KMS-11 (cell line): ENCODE results near the gene CCDC178.

Source experiments
- H2AFZ ChIP-seq: fragments of 200-600 bp; sonication (generic); 2 replicates; pipeline ENCODE4 v1.6.1; 2016; ENCODE audit warnings: antibody characterized with exemption, mixed run types, low read depth
- H3K27ac ChIP-seq: fragments of 200-600 bp; sonication (generic); 2 replicates; pipeline ENCODE4 v1.6.1; 2016; ENCODE audit warnings: mild to moderate bottlenecking, mixed run types
- H3K27me3 ChIP-seq: fragments of 200-600 bp; sonication (generic); 2 replicates; pipeline ENCODE4 v1.6.1; 2017; ENCODE audit warnings: mild to moderate bottlenecking, low read depth, mixed run types, moderate library complexity; ENCODE audit not compliant: insufficient read depth
- H3K36me3 ChIP-seq: fragments of 200-600 bp; sonication (generic); 2 replicates; pipeline ENCODE4 v1.6.1; 2017; ENCODE audit warnings: mild to moderate bottlenecking, mixed run types; ENCODE audit not compliant: insufficient read depth
- H3K4me1 ChIP-seq: fragments of 200-600 bp; sonication (generic); 2 replicates; pipeline ENCODE4 v1.6.1; 2016; ENCODE audit warnings: mild to moderate bottlenecking, low read depth, mixed run types; ENCODE audit not compliant: poor library complexity, severe bottlenecking
- H3K4me2 ChIP-seq: fragments of 200-600 bp; sonication (generic); 2 replicates; pipeline ENCODE4 v1.7.0; 2016; ENCODE audit warnings: mild to moderate bottlenecking, mixed run types
- H3K4me3 ChIP-seq: fragments of 200-600 bp; sonication (generic); IDR thresholded peaks from 2 replicates; pipeline ENCODE4 v1.6.1; 2017; ENCODE audit warnings: low read depth, low read length, mixed read lengths; ENCODE audit not compliant: insufficient read depth
- H3K79me2 ChIP-seq: fragments of 200-600 bp; sonication (generic); 2 replicates; pipeline ENCODE4 v1.6.1; 2016; ENCODE audit warnings: low read depth, mixed run types; ENCODE audit not compliant: insufficient read depth
- H3K9ac ChIP-seq: fragments of 200-600 bp; sonication (generic); 2 replicates; pipeline ENCODE4 v1.6.1; 2016; ENCODE audit warnings: mild to moderate bottlenecking, mixed run types
- H4K20me1 ChIP-seq: fragments of 200-600 bp; sonication (generic); 2 replicates; pipeline ENCODE4 v1.6.1; 2016; ENCODE audit warnings: mild to moderate bottlenecking, mixed run types; ENCODE audit not compliant: insufficient read depth
- CTCF ChIP-seq: fragments of 200-600 bp; sonication (generic); conservative IDR thresholded peaks from 2 replicates; pipeline ENCODE4 v1.6.1; 2017; ENCODE audit warnings: low read depth, mild to moderate bottlenecking, antibody characterized with exemption, low read length, moderate library complexity, mixed read lengths

CCDC178 gene

GRCh38 chr18:33074125-33074524 lies 366.4 kb downstream of the CCDC178 start:
- Histone ChIP-seq H3K4me3 (no peak overlapping the region), H3K27ac (no peak overlapping the region), H3K79me2 (no peaks in the 10 kb centered on the region), H4K20me1 (no peaks in the 10 kb centered on the region), H3K27me3 (no peaks in the 10 kb centered on the region), H3K36me3 (no peaks in the 10 kb centered on the region), H3K9ac (no peak overlapping the region), H3K4me2 (no peak overlapping the region), H3K4me1 (no peaks in the 10 kb centered on the region), H2AFZ (no peak overlapping the region)
- TF ChIP-seq CTCF: no peak

- no peak overlapping the region for H2AFZ ChIP-seq
- no peak overlapping the region for H3K27ac ChIP-seq
- no peak overlapping the region for H3K4me2 ChIP-seq
- no peak overlapping the region for H3K4me3 ChIP-seq
- no peaks in the 10 kb centered on the region for H3K79me2 ChIP-seq
- H3K27me3 ChIP-seq: no peaks in the 10 kb centered on the region
- no peaks in the 10 kb centered on the region for H4K20me1 ChIP-seq
- no peak for TF ChIP-seq CTCF
- H3K4me1 ChIP-seq: no peaks in the 10 kb centered on the region
- H3K36me3 ChIP-seq: no peaks in the 10 kb centered on the region
- H3K9ac ChIP-seq: no peak overlapping the region
Measured at GRCh38 chr18:33062834-33063364, 377.6 kb downstream of the CCDC178 start.

GRCh38 chr18:33052886-33053285 lies 387.6 kb downstream of the CCDC178 start:
- no peak overlapping the region for H3K9ac ChIP-seq

GRCh38 chr18:33051407-33051806 lies 389.1 kb downstream of the CCDC178 start:
- Histone ChIP-seq H3K4me2 (no peak overlapping the region), H3K36me3 (no peaks in the 10 kb centered on the region), H3K27ac (no peak overlapping the region), H3K9ac (no peak overlapping the region), H3K27me3 (no peaks in the 10 kb centered on the region), H3K4me1 (no peaks in the 10 kb centered on the region), H3K4me3 (no peak overlapping the region), H4K20me1 (no peaks in the 10 kb centered on the region), H2AFZ (no peak overlapping the region), H3K79me2 (no peaks in the 10 kb centered on the region)
- TF ChIP-seq CTCF: no peak

More at GRCh38 chr18:33052886-33053285, 387.6 kb downstream of the CCDC178 start:
- Histone ChIP-seq H3K79me2 (no peaks in the 10 kb centered on the region), H3K4me2 (no peak overlapping the region), H3K4me1 (no peaks in the 10 kb centered on the region), H3K27me3 (no peaks in the 10 kb centered on the region), H3K36me3 (no peaks in the 10 kb centered on the region), H4K20me1 (no peaks in the 10 kb centered on the region), H2AFZ (no peak overlapping the region), H3K27ac (no peak overlapping the region), H3K4me3 (no peak overlapping the region)
- no peak for TF ChIP-seq CTCF

- Histone ChIP-seq H3K4me3 (no peak overlapping the region), H3K9ac (no peak overlapping the region), H3K27me3 (no peaks in the 10 kb centered on the region), H3K4me1 (no peaks in the 10 kb centered on the region), H2AFZ (no peak overlapping the region), H3K36me3 (no peaks in the 10 kb centered on the region), H3K79me2 (no peaks in the 10 kb centered on the region), H3K27ac (no peak overlapping the region), H3K4me2 (no peak overlapping the region), H4K20me1 (no peaks in the 10 kb centered on the region)
- no peak for TF ChIP-seq CTCF
Measured at GRCh38 chr18:33040213-33040612, 400.3 kb downstream of the CCDC178 start.
